ENCODE measurements around the gene CFB.

CFB gene

DNA sequence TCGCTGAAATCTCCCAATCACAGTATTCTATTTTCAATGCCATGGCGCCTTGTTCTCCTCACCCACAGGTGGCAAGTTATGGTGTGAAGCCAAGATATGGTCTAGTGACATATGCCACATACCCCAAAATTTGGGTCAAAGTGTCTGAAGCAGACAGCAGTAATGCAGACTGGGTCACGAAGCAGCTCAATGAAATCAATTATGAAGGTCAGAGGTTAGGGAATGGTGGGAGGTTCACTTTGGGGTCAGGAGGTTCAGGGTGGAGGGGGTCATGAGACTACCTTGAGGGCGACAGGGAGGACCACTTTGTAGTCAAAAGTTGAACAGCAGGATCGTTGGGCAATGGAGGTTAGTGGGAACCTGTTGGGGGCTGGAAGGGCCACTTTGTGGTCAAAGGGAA lies 2.4 kb downstream of the CFB start:
- no peak for DNase-seq (ENCODE audit: low read depth)

DNA sequence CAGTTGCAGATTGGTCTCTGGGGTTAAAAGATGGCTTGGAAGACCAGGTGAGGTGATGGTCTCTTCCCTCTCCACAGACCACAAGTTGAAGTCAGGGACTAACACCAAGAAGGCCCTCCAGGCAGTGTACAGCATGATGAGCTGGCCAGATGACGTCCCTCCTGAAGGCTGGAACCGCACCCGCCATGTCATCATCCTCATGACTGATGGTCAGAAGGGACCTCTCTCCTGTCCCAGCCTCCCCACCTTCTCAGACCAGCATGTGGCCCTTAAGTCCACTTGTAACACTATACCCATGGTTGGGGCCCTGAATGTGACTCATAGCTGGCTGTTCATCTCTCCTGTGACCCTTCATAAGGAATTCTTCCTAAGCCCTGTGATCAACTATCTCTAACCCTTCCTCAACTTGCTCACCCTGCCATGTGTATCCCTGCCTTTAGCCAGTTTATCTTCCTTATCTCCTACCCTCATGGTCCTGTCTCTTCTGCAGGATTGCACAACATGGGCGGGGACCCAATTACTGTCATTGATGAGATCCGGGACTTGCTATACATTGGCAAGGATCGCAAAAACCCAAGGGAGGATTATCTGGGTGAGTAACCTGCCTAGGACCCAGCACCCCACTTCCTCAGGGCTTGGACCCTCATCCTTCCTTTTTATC lies 3.0 kb downstream of the CFB start:
- peak; percentile 39 for DNase-seq (ENCODE audit: low read depth)

DNA sequence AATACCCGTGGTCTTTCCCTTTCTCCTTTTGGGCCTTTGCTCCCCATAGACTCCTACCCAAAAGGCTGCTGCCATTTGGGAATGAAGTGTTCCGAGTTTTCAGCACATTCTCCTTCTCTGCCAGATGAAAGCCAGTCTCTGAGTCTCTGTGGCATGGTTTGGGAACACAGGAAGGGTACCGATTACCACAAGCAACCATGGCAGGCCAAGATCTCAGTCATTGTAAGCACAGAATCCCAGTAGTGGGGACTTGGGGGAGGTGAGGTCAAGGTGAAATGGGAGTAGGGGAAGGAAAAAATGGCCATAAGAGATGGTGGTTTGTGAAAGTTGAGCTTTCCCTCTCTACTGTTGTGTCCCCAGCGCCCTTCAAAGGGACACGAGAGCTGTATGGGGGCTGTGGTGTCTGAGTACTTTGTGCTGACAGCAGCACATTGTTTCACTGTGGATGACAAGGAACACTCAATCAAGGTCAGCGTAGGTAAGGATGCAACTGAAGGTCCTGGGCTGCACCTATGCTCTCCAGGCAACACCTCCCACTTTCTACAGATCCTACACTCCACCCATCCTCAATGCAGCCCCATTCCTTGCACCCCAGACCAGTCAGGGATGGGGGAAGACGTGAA lies 4.1 kb downstream of the CFB start:
- no peak for DNase-seq (ENCODE audit: low read depth)

DNA sequence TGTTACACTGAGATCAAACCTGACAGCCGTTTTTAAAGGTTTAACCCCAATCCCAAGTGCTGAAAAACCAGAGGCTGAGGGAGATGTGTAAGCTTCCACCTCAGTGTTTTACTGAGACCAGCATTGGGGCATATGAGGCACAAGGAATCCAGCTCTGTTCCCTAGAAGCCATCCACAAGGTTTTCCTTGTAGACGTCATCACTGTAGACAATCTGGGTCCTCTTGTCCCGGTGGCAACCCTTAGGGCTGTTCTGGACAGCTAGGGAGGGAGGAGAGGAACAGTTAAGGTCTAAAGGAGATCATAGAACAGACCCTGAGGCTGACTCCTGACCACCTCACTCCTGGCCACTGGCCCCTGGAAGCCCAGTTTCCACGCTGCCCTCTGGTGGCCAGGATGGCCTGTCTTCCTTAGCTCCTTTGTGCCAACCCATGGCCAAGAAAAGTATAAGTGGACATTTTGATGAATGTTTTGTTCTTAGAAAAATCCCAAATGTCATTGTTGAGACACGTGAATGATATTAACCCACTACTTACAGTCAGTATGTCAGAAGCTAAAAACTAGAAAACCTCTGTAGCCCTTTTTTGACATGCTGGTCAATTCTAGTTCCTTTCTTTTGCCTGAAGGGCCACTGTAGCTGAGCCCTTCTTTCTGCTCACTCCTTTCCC lies 6.4 kb downstream of the CFB start:
- peak; percentile 48 for DNase-seq (ENCODE audit: low read depth)

DNA sequence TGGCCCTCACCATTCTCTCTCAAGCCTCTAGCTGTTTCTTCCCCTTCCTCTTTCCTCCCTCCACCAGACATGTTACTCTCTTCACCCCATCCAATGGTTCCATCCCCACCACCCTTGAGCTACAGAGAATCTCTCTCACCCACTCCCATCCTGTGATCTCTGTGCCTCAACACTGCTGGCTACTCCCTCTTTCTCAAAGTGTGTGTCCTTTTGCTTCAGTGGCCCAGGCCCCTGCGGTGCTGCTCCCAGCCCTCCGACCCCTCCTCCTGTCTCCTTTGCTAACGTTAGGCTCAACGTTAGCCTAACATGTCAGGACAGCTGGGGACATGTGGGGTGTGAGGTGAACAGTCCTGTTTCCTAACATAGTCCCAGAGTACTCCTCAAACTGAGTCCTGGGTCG lies 7.0 kb downstream of the CFB start:
- no peak for DNase-seq (ENCODE audit: low read depth)

DNA sequence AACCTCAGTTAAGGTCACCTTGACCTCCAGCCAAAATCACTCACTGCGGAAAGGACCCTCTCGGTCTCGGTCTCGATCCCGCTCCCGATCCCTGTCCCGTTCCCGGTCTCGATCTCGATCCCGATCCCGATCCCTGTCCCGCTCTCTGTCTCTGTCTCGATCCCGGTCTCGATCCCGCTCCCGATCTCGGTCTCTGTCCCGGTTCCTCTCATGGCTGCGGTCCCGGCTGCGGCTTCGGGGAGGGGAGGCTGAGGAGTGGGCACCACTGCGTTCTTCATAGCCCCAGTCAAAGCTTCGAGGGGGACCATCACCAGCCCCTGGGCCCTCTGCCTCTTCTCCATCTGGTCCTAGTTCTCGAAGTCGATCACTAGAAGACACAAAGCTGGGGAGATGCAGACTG lies 8.6 kb downstream of the CFB start:
- DNase-seq (ENCODE audit: low read depth), result no peak

DNA sequence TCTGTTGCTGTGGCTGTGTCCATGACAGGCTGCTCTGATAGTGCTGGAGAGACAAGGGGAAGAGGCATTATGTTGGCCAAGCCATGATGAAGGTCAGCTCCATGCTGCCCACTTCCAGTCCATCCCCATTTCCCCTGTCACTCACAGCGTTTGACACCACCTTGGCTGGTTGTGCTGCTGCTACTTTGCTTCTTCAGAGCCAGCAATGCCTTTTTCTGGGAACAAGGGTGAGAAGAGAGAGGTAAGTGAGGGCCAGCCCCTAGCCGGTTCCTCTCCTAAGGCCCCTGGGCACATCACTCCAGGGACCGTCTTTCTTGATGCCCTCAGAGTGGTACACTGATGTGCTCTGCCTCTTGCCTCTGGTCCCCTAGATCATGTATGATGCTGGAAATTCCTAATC lies 10.9 kb downstream of the CFB start:
- no peak for DNase-seq (ENCODE audit: low read depth)

DNA sequence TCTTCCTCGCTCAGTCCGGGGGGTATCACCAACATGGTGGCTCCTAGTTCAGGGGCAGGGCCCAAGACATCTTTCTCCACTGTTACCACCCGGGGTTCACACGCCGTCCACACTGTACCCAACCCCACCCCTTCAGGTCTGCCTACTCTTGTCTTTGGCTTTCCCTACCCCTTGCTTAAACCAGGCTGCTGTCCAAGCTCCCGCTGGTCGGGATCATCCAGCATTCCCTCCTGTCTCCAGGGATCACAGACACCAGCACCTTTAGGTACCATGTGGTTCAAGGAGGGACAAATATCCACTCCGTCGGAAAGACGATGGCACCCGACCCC lies 12.5 kb downstream of the CFB start:
- DNase-seq (ENCODE audit: low read depth), result no peak

DNA sequence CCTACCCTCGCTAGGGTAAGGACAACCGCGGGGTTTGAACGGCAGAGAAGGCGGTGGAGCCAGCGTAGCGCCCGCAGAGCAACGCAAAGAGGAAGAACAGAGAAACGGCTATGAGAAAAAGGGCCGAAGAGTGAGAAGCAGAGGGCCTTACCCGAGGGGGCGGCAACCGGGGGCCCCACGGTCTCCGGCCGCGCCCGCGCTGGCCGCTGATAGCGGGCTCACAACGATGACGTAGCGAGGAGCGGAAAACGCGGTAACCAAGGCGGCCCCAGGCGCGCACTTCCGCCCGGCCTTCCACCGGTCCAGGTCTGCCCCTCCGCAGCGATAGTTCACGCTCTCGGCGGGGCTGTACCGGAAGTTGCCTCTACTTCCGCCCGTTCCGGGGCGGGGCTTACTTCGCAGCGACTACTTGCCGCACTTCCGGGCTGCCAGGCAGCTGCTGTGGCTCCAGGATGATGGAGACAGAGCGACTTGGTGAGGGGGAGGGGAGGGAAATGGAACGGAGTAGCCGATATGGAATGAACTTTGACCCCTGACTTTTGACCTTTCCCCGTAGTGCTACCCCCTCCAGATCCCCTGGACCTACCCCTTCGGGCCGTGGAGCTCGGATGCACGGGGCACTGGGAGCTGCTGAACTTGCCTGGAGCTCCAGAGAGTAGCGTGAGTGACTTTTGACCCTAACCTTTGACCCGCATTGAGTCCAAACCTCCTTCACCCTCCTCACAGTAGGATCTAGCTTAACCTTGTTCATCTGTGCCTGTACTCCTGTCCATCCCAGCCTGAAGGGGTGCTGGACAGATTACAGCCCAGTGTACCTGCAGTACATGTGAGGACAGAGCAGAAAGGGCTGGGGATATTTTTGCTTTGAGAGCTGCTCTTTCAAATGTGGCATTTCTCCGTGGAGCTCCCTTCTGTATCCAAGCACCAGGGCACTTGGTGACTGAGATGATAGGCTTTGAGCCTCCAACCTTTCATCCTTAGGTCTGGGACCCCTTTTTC lies 13.1 kb downstream of the CFB start, which contains the start of the genes NELFE and SKIC2:
Gene NELFE (minus strand): TSS at position 231 of the 999 bp plus-strand sequence. CDS start 525 bp downstream, outside the sequence.
Gene SKIC2 (plus strand): TSS at position 435 of the 999 bp plus-strand sequence. CDS start 18 bp downstream, at position 453.
- DNase-seq (ENCODE audit: low read depth), result peak; percentile 96

DNA sequence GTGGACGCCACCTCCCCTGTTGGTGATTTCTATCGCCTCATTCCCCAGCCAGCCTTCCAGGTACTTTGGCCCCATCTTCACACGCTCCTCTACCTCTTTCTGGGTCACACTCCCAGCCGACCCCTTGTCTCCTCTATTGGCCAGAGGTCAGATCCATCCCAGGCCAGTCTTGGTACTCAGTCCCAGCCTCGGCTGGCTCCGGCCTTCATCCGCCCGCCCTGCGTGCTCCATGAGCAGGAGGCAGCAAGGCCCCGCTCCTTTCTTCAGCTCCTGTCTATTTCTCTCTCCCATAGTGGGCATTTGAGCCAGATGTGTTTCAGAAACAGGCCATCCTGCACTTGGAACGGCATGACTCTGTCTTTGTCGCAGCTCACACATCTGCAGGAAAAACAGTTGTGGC lies 15.7 kb downstream of the CFB start:
- no peak for DNase-seq (ENCODE audit: low read depth)

DNA sequence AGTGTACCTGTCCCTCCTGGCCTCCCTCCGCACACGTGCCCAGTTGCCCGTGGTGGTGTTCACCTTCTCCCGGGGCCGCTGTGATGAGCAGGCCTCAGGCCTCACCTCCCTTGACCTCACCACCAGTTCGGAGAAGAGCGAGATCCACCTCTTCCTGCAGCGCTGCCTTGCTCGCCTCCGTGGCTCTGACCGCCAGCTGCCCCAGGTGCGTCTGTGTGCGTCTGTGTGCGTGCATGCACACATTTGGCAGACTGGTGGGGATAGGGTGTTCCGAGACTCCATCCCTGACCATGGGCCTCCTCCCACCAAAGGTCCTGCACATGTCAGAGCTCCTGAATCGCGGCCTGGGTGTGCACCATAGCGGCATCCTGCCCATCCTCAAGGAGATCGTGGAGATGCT lies 18.0 kb downstream of the CFB start:
- DNase-seq (ENCODE audit: low read depth), result no peak

DNA sequence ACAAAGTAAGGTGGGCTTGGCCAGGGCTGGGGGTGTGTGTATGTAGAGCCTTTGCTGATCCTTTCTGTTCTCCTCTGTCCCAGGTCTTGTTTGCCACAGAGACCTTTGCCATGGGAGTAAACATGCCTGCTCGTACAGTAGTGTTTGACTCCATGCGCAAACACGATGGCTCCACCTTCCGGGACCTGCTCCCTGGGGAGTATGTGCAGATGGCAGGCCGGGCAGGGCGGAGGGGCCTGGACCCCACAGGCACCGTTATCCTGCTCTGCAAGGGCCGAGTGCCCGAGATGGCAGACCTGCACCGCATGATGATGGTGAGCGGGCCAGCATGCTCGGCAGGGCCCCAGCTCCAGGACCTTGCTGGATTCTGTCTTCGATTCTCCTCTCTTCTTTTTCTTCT lies 19.8 kb downstream of the CFB start:
- DNase-seq (ENCODE audit: low read depth), result no peak

DNA sequence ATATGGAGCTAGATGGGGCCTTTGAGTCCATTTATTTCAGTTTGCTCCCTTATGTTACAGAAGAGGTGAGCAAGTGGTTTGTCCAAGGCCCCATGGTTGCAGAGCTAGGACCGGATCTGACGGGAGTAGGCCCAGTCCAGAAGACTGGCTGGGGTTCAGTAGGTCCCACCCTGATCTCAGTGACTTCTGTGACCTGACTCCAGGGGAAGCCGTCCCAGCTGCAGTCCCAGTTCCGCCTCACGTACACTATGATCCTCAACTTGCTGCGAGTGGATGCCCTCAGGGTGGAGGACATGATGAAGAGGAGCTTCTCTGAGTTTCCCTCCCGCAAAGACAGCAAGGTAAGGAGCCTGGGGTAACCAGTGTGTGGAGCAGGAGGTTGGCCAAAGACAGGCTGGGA lies 20.6 kb downstream of the CFB start:
- DNase-seq (ENCODE audit: low read depth), result no peak

DNA sequence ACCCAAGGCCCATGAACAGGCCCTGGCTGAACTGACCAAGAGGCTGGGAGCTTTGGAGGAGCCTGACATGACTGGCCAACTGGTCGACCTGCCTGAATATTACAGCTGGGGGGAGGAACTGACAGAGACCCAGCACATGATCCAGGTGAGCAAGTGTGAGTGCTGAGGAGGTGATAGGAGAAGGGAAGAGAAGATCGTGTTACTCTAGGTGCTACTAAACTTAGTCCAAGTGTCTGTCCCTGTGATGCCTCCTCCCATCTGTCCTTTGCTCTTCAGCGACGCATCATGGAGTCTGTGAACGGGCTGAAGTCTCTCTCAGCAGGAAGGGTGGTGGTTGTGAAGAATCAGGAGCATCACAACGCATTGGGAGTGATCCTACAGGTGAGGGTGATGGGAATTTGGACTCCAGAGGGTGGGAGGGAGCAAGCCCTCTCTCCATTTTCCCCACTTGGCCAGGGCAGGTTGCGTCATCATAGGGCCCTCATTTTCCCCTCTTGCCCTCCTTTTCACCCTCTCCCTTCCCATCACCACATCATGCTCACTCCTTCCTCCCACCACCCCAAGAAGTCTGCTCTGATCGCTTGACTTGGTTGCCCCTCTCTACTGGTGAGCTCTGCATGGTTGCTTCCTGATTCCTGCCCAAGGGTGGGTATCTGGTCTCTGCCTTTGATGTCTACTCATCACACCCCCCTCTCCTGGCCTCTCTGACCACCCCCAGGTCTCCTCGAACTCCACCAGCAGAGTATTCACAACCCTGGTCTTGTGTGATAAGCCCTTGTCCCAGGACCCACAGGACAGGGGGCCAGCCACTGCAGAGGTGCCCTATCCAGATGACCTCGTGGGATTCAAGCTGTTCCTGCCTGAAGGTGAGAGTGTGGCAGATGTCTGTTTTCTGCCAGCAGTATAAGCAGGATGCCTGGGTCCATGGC lies 21.4 kb downstream of the CFB start:
- DNase-seq (ENCODE audit: low read depth), result no peak

DNA sequence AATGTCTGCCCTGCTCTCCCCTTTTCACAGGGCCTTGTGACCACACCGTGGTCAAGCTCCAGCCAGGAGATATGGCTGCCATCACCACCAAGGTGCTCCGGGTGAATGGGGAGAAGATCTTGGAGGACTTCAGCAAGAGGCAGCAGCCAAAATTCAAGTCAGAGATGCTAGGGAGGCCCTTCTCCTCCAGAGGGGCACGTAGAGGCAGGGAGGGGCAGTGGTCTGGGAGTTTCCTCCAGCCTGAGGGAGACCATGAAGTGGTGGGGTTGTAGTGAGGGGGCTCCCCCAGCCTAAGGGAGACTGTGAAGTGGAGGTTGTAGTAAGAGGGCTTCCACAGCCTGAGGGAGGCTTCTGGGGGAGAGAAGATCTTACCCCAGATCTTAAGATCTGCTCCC lies 22.0 kb downstream of the CFB start:
- no peak for DNase-seq (ENCODE audit: low read depth)

DNA sequence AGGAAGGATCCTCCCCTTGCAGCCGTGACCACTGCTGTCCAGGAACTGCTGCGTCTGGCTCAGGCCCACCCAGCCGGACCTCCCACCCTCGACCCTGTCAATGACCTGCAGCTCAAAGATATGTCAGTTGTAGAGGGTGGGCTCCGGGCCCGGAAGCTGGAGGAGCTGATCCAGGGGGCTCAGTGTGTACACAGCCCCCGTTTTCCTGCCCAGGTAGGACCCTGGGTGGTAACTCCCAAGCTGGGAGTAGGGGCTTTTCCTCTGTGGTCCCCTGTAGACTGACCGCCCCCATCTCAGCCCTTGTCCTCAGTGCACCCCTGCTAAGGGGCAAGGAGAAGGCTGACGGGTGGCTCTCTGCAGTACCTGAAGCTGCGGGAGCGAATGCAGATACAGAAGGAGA lies 22.4 kb downstream of the CFB start:
- DNase-seq (ENCODE audit: low read depth), result no peak

DNA sequence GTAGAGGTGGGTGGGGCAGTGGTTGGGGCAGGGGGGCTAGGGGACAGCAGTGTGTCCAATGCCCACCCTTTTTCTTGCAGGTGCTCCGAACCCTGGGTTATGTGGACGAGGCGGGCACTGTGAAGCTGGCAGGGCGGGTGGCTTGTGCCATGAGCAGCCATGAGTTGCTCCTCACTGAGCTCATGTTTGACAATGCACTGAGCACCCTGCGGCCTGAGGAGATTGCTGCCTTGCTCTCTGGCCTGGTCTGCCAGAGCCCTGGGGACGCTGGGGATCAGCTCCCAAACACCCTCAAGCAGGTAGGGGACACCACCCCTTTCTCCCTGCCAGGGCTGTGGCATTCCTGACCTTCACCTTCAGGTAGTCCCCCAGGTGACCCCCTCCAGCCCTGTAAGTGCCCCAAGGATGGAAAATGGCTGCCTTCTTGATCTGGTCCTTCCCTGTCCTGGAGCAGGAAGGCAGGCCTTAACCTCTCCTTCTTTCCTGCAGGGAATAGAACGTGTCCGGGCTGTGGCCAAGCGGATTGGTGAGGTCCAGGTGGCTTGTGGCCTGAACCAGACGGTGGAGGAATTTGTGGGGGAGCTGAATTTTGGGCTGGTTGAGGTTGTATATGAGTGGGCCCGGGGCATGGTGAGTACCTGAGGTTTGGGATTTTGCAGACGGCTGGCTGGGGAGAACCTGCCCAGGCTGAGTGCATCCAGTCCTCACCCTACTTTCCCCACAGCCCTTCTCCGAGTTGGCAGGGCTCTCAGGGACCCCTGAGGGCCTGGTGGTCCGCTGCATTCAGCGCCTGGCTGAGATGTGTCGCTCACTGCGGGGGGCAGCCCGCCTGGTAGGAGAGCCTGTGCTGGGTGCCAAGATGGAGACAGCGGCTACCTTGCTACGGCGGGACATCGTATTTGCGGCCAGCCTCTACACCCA lies 23.2 kb downstream of the CFB start:
- DNase-seq (ENCODE audit: low read depth), result no peak

DNA sequence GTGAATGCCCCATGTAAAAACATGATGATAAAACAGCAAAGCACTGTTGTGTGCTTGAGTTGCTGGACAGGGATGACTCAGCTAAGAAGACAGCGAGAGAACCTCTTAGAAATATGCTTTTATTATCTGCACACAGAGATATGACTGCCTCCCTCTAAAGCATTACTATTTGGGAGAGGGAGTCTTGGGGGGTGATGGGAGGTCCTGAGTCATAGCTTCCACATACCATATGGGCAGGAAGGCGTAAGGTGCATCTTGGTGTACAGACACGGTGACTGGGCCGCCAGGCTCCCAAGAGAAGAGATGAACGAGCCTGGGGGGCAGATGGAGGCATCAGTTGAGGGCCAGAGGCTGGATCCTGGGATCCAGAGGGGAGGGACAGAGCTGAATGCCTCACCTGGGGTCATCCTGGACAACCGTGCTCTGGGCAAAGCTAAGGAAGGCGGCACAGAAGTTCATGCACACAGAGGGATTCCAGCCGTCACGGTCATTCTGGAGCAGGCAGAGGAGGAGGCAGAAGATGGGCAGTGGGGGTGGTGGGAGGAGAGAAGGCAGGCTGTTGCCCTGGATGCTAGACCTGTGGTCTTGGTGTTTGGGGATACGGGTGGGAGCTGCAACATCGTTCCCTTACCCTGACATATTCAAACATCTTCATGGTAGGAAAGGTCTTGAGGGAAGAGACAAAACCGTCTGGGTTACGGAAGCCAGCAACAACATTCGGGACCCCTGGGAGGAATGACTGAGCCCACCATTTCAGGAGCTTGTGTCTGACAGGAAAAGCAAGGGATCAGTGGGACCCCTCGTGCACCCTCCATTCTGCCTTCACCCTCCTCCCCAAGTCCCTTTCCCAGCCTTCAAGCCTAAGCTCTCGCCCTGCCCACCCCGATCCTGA lies 24.1 kb downstream of the CFB start:
- DNase-seq (ENCODE audit: low read depth), result no peak

Data from HS-27A (cell line).